HG02852 (cell line): ENCODE results near the gene KRTAP5-6.

Experiments used
- ATAC-seq: cut with Tn5 transposase; IDR thresholded peaks from one replicate; pipeline ENCODE4 v1.9.1; 2021; ENCODE audit warnings: mild to moderate bottlenecking, moderate library complexity; ENCODE audit not compliant: unreplicated experiment

The KRTAP5-6 gene

DNA sequence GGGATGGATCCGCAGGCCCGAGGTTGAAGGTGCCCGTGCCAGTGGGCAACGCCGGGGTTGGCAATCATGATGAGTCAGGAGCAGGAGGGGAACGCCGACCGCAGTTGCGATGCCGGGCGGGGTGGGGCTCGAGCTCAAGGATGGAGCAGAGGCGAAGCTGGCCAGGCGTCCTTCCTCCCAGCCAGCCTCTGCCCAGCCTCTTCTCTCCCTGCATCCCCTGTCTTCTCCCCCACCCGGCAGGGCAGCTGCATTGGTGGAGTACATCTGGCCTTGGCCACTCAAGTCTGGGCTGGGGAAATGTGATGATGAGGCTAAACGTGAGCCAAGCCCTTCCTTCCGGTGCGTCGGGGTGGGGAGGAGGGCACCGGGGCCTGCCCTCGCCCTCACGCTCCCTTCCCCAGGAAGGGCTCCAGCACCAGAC, 49.5 kb downstream of the KRTAP5-6 start:
- no peak for ATAC-seq

DNA sequence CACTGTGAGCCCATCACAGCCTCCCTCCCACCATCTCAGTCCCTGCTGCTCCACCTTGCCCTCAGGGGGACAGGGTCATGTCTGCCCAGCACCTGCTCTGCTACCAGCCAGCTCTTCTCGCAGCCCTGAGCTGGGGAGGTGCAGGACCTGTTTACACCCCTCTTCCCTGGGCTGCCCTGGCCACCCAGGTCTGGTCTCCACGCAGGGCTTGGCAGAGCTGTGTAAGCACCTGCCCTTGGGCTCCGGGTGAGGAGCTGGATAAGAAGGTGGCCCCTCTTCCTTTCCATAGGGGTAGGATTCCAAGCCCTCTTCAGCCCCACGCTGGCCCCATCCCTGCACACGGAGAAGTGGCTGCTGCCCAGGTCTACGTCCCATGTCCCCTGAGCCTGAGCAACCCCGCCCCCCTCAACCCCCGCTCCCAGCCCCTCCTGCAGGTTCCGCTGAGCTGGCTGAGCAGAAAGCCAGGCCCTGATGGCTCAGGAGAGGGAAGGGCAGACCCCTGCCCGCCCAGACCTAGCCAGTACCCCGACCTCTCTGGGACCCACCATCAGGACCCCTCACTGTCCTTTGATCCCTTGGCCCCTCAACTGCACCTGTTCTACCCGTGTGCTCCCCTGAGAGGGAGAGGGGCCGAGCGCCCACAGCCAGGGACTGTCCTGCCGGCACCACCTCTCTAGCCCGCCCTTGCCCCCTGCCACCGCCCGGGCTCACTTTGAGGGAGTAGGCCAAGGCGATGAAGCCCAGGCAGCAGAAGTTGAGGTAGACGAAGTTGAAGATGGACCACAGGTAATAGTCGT, 50.2 kb downstream of the KRTAP5-6 start:
- ATAC-seq, result no peak
